ENCODE results near the gene BICC1. TPM values are rescaled to one million over a fixed set of nuclear protein-coding genes. Genes with fewer than 3 reads are reported as not detected.

BICC1 gene
- polyA plus RNA-seq, 3 donors = 0.02 to 0.24 (median 0.14) TPM

- H2AFZ ChIP-seq (ENCODE audit: insufficient read depth, low read depth, low read length, poor library complexity, severe bottlenecking) = no peak overlapping the region
- H3K9me3 Mint-ChIP-seq = peaks cover 0 to 10% (median 4%) of the 10 kb centered on the region in 7 donors
- no peak for DNase-seq
- no peaks in the 10 kb centered on the region for H3K79me2 ChIP-seq (ENCODE audit: insufficient read depth, low read length)
- no peaks in the 10 kb centered on the region for H3K9me3 ChIP-seq (replicated peaks in 1 of 2; ENCODE audit: control insufficient read depth in 1 of 2, insufficient read depth in 1 of 2, low read length in 2 of 2)
- peaks cover 2% of the 10 kb centered on the region for H3K4me1 Mint-ChIP-seq
- H3K4me1 ChIP-seq (ENCODE audit: control insufficient read depth in 1 of 2, insufficient read depth in 2 of 2, low read length in 2 of 2) = no peaks in the 10 kb centered on the region
- H4K20me1 ChIP-seq (ENCODE audit: insufficient read depth, low read length) = no peaks in the 10 kb centered on the region
- no peak overlapping the region for H3K4me2 ChIP-seq (replicated peaks; ENCODE audit: extremely low read depth, low read length, poor library complexity, severe bottlenecking)
- intact Hi-C loops (cut with micrococcal nuclease) = no loop called here
- H3K9ac ChIP-seq (ENCODE audit: insufficient read depth, low read length, poor library complexity, severe bottlenecking) = no peak overlapping the region
- H3K27me3 Mint-ChIP-seq (ENCODE audit: low read depth in 3 of 3) = peaks cover 0 to 2% (median 0%) of the 10 kb centered on the region in 3 donors
- H3K4me3 ChIP-seq (replicated peaks in 1 of 3; ENCODE audit: low read depth in 2 of 3, low read length in 3 of 3) = no peak overlapping the region
- H3K27ac ChIP-seq (ENCODE audit: low read depth in 1 of 2, low read length in 2 of 2) = no peak overlapping the region
- H3K4me3 Mint-ChIP-seq = no peak overlapping the region
- no peak for TF ChIP-seq CTCF (IDR thresholded peaks at IDR 0.05)
- WGBS (ENCODE audit: insufficient coverage) = 96% methylated on average over 10 of the region's 11 CpGs
- H3K36me3 Mint-ChIP-seq = no peaks in the 10 kb centered on the region
- H3K36me3 ChIP-seq (replicated peaks in 1 of 2; ENCODE audit: control insufficient read depth in 1 of 2, insufficient read depth in 2 of 2, low read length in 2 of 2) = no peaks in the 10 kb centered on the region
- no peaks in the 10 kb centered on the region for H3K27me3 ChIP-seq (ENCODE audit: control insufficient read depth in 2 of 2, insufficient read depth in 2 of 2, low read length in 2 of 2)
- H3K27ac Mint-ChIP-seq = no peak overlapping the region
Measured at GRCh38 chr10:58740620-58741369, 228.1 kb downstream of the BICC1 start.

DNA sequence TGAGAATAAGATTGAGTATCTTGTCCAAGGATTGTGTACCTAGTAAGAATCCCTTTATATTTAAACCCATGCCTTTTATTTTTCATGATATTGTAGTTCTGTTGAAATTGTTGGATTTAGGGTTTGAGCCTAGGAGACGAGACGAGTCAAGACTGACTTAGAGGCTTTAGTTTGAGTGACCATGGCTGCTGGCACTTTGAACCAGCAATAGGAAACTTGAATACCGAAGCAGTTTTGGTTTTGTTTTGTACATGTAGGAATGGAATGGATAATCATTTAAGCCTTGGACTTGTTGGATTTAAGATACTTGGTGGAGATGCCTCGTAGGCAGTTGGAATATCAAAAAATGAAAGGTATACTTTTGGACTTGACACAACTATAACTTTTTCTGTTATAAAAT is 229.0 kb downstream of the BICC1 start:
- Mint-ChIP-seq H3K4me1 (no peaks in the 10 kb centered on the region), H3K9me3 (peaks cover 0 to 10% (median 4%) of the 10 kb centered on the region in 7 donors), H3K27ac (no peak overlapping the region), H3K36me3 (no peaks in the 10 kb centered on the region), H3K27me3 (ENCODE audit: low read depth in 3 of 3) (peaks cover 0 to 2% (median 0%) of the 10 kb centered on the region in 3 donors), H3K4me3 (no peak overlapping the region)
- Histone ChIP-seq H3K4me3 (replicated peaks in 1 of 3; ENCODE audit: low read depth in 2 of 3, low read length in 3 of 3) (no peak overlapping the region), H3K4me1 (ENCODE audit: control insufficient read depth in 1 of 2, insufficient read depth in 2 of 2, low read length in 2 of 2) (no peaks in the 10 kb centered on the region), H2AFZ (ENCODE audit: insufficient read depth, low read depth, low read length, poor library complexity, severe bottlenecking) (no peak overlapping the region), H3K27me3 (ENCODE audit: control insufficient read depth in 2 of 2, insufficient read depth in 2 of 2, low read length in 2 of 2) (no peaks in the 10 kb centered on the region), H3K9ac (ENCODE audit: insufficient read depth, low read length, poor library complexity, severe bottlenecking) (no peak overlapping the region), H3K4me2 (replicated peaks; ENCODE audit: extremely low read depth, low read length, poor library complexity, severe bottlenecking) (no peak overlapping the region), H3K79me2 (ENCODE audit: insufficient read depth, low read length) (no peaks in the 10 kb centered on the region), H3K27ac (ENCODE audit: low read depth in 1 of 2, low read length in 2 of 2) (no peak overlapping the region), H4K20me1 (ENCODE audit: insufficient read depth, low read length) (no peaks in the 10 kb centered on the region), H3K36me3 (replicated peaks in 1 of 2; ENCODE audit: control insufficient read depth in 1 of 2, insufficient read depth in 2 of 2, low read length in 2 of 2) (no peaks in the 10 kb centered on the region), H3K9me3 (replicated peaks in 1 of 2; ENCODE audit: control insufficient read depth in 1 of 2, insufficient read depth in 1 of 2, low read length in 2 of 2) (no peaks in the 10 kb centered on the region)
- WGBS (ENCODE audit: insufficient coverage) = 100% methylated on average over 2 of the region's 4 CpGs
- DNase-seq = no peak
- intact Hi-C loops (cut with micrococcal nuclease) = no loop called here
- no peak for TF ChIP-seq CTCF (IDR thresholded peaks at IDR 0.05)
